Urothelium cell line (cell line): ENCODE measurements around the gene RNASE9.
A peak's percentile ranks its signal among the peaks of the same experiment; 100 is the strongest.
"Not testable (repeated sequence)": the region's sequence is repeated elsewhere in the genome, so short reads cannot be mapped to it uniquely, and the experiment has no call there.

Source experiments
- DNase-seq: peaks from one replicate; pipeline ENCODE4 v3.0.0; 2011; ENCODE audit warnings: low spot score, mixed read lengths
- FAIRE-seq: peaks from 2 replicates; lab custom pipeline; 2011; peaks lifted over from hg19 to GRCh38; lab: Jason Lieb, UNC

The RNASE9 gene

GRCh38 chr14:20524027-20524426 lies 36.8 kb downstream of the RNASE9 start:
- FAIRE-seq: peak; percentile 67
- no peak for DNase-seq

GRCh38 chr14:20522332-20522731 lies 38.5 kb downstream of the RNASE9 start:
- no peak for FAIRE-seq
- no peak for DNase-seq

GRCh38 chr14:20516921-20517320 lies 43.9 kb downstream of the RNASE9 start:
- FAIRE-seq (no peak), DNase-seq (peak; percentile 23)

DNA sequence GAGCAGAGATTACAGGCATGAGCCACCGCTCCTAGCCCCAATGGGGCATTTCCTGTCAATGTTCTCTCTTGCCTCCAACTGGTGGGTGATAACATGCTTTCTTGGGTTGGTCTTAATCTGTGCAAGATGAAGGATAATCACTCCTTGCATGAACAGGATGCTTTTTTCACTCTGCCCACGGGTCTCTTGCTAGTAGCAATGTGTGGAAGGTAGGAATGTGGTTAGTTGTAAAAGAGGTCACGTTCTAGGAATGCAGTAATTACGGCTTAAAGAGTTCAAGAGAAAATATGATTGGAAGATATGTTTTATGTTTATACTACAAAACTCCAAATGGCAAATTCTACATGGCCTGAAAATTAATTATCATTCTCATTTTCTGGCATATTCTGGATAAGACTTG lies 45.0 kb downstream of the RNASE9 start:
- no peak for DNase-seq
- FAIRE-seq: no peak

- FAIRE-seq (no peak), DNase-seq (no peak)
Measured at GRCh38 chr14:20512177-20512905, 48.5 kb downstream of the RNASE9 start.

GRCh38 chr14:20508367-20508766 lies 52.5 kb downstream of the RNASE9 start:
- no peak for DNase-seq
- FAIRE-seq: no peak

DNA sequence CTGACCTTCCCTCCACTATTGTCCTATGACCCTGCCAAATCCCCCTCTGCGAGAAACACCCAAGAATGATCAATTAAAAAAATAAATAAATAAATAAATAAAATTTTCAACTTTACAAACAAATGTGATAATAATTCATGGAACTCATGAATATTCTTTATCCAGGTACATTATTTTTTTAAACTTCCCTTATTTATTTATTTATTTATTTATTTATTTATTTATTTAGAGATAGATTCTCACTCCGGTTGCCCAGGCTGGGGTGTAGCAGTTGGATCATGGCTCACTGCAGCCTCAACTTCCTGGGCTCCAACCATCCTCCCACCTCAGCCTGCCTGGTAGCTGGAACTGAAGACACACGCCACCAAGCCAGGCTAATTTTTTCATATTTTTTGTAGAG lies 53.3 kb downstream of the RNASE9 start:
- not testable (repeated sequence) for FAIRE-seq, DNase-seq

GRCh38 chr14:20506752-20507151 lies 54.1 kb downstream of the RNASE9 start:
- DNase-seq, FAIRE-seq: not testable (repeated sequence)

- DNase-seq, FAIRE-seq: not testable (repeated sequence)
Measured at GRCh38 chr14:20506276-20506675, 54.6 kb downstream of the RNASE9 start.
